ENCODE data around the gene SCUBE3. TPM values are rescaled to one million over a fixed set of nuclear protein-coding genes. Genes with fewer than 3 reads are reported as not detected.

Gene SCUBE3
- total and polyA plus RNA-seq, 9 of the 15 experiments (the other 6 are each of a cell fraction or from before 2014, with no cell fraction given), result 0.01 to 0.11 TPM; not detected in 7

DNA sequence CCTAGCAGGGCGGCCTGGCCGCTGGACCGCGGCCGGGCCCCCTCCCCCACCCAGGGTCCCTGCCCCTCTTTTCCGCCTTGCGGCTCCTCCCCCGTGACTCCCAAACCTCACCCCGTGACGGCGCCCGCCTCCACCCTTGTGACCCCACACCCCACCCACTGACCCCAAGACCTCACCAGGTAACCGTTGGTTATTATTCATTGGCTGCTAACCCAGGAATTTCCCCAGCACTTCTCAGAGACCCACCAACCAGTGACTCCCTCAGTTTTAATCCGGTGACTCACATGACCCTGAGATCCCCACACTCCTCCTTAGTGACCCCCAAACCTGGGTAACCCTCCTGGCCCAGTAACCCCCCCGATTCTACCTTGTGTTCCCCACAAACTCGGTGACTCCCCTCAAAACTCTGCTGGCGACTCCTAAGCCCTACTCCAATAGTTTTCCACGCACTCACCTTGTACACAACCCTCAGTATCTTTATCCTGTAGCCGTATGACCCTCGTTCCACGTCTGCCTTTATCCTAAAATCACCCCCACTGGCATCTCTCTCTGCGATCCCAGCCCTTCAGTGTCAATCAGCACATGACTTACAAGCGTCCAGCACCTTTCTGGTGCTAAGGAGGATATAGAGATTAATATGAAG is 46.3 kb downstream of the SCUBE3 start (continued):
- TF ChIP-seq CCAR2 (IDR thresholded peaks at IDR 0.05; ENCODE audit: low read depth, low read length) (no peak), XRCC4 (IDR thresholded peaks at IDR 0.05; ENCODE audit: extremely low read depth, insufficient read depth, insufficient read length) (no peak), HDAC3 (IDR thresholded peaks at IDR 0.05; ENCODE audit: borderline replicate concordance, partially characterized antibody) (no peak), TEAD1 (CRISPR knock-in tag; IDR thresholded peaks at IDR 0.05) (0 out of 4 replicates have a peak, but pooled peaks of 1 of the 2 experiments have one; percentile 31), NFXL1 (CRISPR knock-in tag; IDR thresholded peaks at IDR 0.05) (0 out of 2 replicates have a peak, but pooled peaks have one; percentile 57), TFAM (CRISPR knock-in tag; conservative IDR thresholded peaks at IDR 0.05) (no peak), HNRNPL (IDR thresholded peaks at IDR 0.05; ENCODE audit: low read depth, low read length) (no peak), FOXA3 (CRISPR knock-in tag; conservative IDR thresholded peaks at IDR 0.05 in 1 of 2, IDR thresholded peaks at IDR 0.05 in 1 of 2) (peak in 1 of 2 experiments; percentile 47; a peak in 2 of 4 replicates), HMGN3 (IDR thresholded peaks at IDR 0.05; ENCODE audit: borderline replicate concordance, extremely low read depth, insufficient read length, low read depth, low read length) (no peak), RFX1 (IDR thresholded peaks at IDR 0.05) (no peak), NCOA4 (IDR thresholded peaks at IDR 0.05; ENCODE audit: partially characterized antibody) (no peak), ZFX (CRISPR knock-in tag; IDR thresholded peaks at IDR 0.05) (no peak)
- TF ChIP-seq, protein P1, sequence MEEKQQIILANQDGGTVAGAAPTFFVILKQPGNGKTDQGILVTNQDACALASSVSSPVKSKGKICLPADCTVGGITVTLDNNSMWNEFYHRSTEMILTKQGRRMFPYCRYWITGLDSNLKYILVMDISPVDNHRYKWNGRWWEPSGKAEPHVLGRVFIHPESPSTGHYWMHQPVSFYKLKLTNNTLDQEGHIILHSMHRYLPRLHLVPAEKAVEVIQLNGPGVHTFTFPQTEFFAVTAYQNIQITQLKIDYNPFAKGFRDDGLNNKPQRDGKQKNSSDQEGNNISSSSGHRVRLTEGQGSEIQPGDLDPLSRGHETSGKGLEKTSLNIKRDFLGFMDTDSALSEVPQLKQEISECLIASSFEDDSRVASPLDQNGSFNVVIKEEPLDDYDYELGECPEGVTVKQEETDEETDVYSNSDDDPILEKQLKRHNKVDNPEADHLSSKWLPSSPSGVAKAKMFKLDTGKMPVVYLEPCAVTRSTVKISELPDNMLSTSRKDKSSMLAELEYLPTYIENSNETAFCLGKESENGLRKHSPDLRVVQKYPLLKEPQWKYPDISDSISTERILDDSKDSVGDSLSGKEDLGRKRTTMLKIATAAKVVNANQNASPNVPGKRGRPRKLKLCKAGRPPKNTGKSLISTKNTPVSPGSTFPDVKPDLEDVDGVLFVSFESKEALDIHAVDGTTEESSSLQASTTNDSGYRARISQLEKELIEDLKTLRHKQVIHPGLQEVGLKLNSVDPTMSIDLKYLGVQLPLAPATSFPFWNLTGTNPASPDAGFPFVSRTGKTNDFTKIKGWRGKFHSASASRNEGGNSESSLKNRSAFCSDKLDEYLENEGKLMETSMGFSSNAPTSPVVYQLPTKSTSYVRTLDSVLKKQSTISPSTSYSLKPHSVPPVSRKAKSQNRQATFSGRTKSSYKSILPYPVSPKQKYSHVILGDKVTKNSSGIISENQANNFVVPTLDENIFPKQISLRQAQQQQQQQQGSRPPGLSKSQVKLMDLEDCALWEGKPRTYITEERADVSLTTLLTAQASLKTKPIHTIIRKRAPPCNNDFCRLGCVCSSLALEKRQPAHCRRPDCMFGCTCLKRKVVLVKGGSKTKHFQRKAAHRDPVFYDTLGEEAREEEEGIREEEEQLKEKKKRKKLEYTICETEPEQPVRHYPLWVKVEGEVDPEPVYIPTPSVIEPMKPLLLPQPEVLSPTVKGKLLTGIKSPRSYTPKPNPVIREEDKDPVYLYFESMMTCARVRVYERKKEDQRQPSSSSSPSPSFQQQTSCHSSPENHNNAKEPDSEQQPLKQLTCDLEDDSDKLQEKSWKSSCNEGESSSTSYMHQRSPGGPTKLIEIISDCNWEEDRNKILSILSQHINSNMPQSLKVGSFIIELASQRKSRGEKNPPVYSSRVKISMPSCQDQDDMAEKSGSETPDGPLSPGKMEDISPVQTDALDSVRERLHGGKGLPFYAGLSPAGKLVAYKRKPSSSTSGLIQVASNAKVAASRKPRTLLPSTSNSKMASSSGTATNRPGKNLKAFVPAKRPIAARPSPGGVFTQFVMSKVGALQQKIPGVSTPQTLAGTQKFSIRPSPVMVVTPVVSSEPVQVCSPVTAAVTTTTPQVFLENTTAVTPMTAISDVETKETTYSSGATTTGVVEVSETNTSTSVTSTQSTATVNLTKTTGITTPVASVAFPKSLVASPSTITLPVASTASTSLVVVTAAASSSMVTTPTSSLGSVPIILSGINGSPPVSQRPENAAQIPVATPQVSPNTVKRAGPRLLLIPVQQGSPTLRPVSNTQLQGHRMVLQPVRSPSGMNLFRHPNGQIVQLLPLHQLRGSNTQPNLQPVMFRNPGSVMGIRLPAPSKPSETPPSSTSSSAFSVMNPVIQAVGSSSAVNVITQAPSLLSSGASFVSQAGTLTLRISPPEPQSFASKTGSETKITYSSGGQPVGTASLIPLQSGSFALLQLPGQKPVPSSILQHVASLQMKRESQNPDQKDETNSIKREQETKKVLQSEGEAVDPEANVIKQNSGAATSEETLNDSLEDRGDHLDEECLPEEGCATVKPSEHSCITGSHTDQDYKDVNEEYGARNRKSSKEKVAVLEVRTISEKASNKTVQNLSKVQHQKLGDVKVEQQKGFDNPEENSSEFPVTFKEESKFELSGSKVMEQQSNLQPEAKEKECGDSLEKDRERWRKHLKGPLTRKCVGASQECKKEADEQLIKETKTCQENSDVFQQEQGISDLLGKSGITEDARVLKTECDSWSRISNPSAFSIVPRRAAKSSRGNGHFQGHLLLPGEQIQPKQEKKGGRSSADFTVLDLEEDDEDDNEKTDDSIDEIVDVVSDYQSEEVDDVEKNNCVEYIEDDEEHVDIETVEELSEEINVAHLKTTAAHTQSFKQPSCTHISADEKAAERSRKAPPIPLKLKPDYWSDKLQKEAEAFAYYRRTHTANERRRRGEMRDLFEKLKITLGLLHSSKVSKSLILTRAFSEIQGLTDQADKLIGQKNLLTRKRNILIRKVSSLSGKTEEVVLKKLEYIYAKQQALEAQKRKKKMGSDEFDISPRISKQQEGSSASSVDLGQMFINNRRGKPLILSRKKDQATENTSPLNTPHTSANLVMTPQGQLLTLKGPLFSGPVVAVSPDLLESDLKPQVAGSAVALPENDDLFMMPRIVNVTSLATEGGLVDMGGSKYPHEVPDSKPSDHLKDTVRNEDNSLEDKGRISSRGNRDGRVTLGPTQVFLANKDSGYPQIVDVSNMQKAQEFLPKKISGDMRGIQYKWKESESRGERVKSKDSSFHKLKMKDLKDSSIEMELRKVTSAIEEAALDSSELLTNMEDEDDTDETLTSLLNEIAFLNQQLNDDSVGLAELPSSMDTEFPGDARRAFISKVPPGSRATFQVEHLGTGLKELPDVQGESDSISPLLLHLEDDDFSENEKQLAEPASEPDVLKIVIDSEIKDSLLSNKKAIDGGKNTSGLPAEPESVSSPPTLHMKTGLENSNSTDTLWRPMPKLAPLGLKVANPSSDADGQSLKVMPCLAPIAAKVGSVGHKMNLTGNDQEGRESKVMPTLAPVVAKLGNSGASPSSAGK (IDR thresholded peaks at IDR 0.05), result no peak; the same call in 1 of the 2 replicates
- TF ChIP-seq, protein P2, sequence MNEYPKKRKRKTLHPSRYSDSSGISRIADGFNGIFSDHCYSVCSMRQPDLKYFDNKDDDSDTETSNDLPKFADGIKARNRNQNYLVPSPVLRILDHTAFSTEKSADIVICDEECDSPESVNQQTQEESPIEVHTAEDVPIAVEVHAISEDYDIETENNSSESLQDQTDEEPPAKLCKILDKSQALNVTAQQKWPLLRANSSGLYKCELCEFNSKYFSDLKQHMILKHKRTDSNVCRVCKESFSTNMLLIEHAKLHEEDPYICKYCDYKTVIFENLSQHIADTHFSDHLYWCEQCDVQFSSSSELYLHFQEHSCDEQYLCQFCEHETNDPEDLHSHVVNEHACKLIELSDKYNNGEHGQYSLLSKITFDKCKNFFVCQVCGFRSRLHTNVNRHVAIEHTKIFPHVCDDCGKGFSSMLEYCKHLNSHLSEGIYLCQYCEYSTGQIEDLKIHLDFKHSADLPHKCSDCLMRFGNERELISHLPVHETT (CRISPR knock-in tag; conservative IDR thresholded peaks at IDR 0.05 in 1 of 2, IDR thresholded peaks at IDR 0.05 in 1 of 2), result no peak
